Natural killer cell (primary cell): ENCODE measurements around the gene TIAM1. TPM values are rescaled to one million over a fixed set of nuclear protein-coding genes. Genes with fewer than 3 reads are reported as not detected.

Experiments used
- ATAC-seq, 3 donors: fragments of 150-1000 bp in 2 of 3; fragments of 200-7000 bp in 1 of 3; cut with Tn5 transposase; 1 replicate in 1 of 3; 2 replicates in 2 of 3; pipeline ENCODE4 v1.10.0; 2021; ENCODE audit warnings: mild to moderate bottlenecking in 2 of 3, moderate library complexity in 2 of 3
- DNase-seq, 2 donors: peaks; one replicate each; pipeline versions ENCODE4 v3.0.0 to v3.0.0-alpha.2; 2013 to 2021; ENCODE audit warnings: mixed read lengths in 1 of 2
- H3K27ac ChIP-seq: one replicate; pipeline ENCODE4 v1.5.1; 2013; ENCODE audit warnings: mild to moderate bottlenecking, low read length
- H3K27me3 ChIP-seq: one replicate; pipeline ENCODE4 v1.6.1; 2013; ENCODE audit warnings: low read length; ENCODE audit not compliant: control insufficient read depth, insufficient read depth
- H3K36me3 ChIP-seq: one replicate; pipeline ENCODE4 v1.6.1; 2013; ENCODE audit warnings: low read length; ENCODE audit not compliant: control insufficient read depth, insufficient read depth
- H3K4me1 ChIP-seq: one replicate; pipeline ENCODE4 v1.6.1; 2013; ENCODE audit warnings: low read length; ENCODE audit not compliant: control insufficient read depth, insufficient read depth
- H3K4me3 ChIP-seq: one replicate; pipeline ENCODE4 v1.5.1; 2013; ENCODE audit warnings: low read length
- H3K9me3 ChIP-seq: one replicate; pipeline ENCODE4 v1.6.1; 2013; ENCODE audit warnings: low read length; ENCODE audit not compliant: control insufficient read depth, insufficient read depth
- H3K27ac Mint-ChIP-seq, 2 donors: one replicate each; pipeline ENCODE4 v1.8.0; 2022; ENCODE audit warnings: mild to moderate bottlenecking in 2 of 2, mixed read lengths in 2 of 2, moderate library complexity in 1 of 2
- H3K27me3 Mint-ChIP-seq, 2 donors: one replicate each; pipeline ENCODE4 v1.8.0; 2022; ENCODE audit warnings: low read depth in 2 of 2, mixed read lengths in 2 of 2
- H3K36me3 Mint-ChIP-seq: one replicate; pipeline ENCODE4 v1.8.0; 2022; ENCODE audit warnings: mixed read lengths
- H3K4me1 Mint-ChIP-seq, 2 donors: one replicate each; pipeline ENCODE4 v1.8.0; 2022; ENCODE audit warnings: mixed read lengths in 2 of 2
- H3K4me3 Mint-ChIP-seq: one replicate; pipeline ENCODE4 v1.8.0; 2022; ENCODE audit warnings: mild to moderate bottlenecking, moderate library complexity, mixed read lengths
- H3K9me3 Mint-ChIP-seq, 2 donors: one replicate each; pipeline ENCODE4 v1.8.0; 2022; ENCODE audit warnings: mixed read lengths in 2 of 2
- CTCF ChIP-seq: fragments of 200-600 bp; IDR thresholded peaks from one replicate; pipeline ENCODE4 v1.8.0; 2022; ENCODE audit warnings: antibody characterized with exemption
- WGBS: methylation state at CpG from one replicate; pipeline ENCODE4 v1.1.7; 2013; ENCODE audit warnings: missing lambda C conversion rate; ENCODE audit not compliant: insufficient coverage; 5-methylcytosine and 5-hydroxymethylcytosine counted together
- intact Hi-C: fragments of 100-400 bp; cut with micrococcal nuclease; formaldehyde crosslinking; loops from one replicate; pipeline ENCODE4 v1.14.2; 2022
- total RNA-seq, 4 donors: library from RNA; stranded (reverse); fragments of 120-200 nt in 1 of 4; gene quantifications; one replicate each; pipeline versions ENCODE4 v1.2.3 to v1.2.4, GENCODE V29; 2013 to 2022

TIAM1 gene
- total RNA-seq, 3 donors from 2014 or later (not counting 1 experiment from before 2014, with no cell fraction given): 19.1 to 32.3 (median 19.4) TPM

- H3K9me3 ChIP-seq: no peaks in the 10 kb centered on the region
- H3K4me3 Mint-ChIP-seq: no peak overlapping the region
- intact Hi-C loops: no loop called here
- H3K27ac Mint-ChIP-seq: no peak overlapping the region
- H3K27me3 Mint-ChIP-seq: peaks cover 0 to 2% of the 10 kb centered on the region in 2 donors
- no peak overlapping the region for H3K4me3 ChIP-seq
- no peaks in the 10 kb centered on the region for H3K4me1 Mint-ChIP-seq
- no peak for TF ChIP-seq CTCF
- ATAC-seq (no peak), DNase-seq (no peak)
- H3K36me3 Mint-ChIP-seq: no peaks in the 10 kb centered on the region
- no peaks in the 10 kb centered on the region for H3K36me3 ChIP-seq
- WGBS: 86% methylated on average over 9 of the region's 9 CpGs
- no peaks in the 10 kb centered on the region for H3K9me3 Mint-ChIP-seq
- no peak overlapping the region for H3K27ac ChIP-seq
- no peaks in the 10 kb centered on the region for H3K27me3 ChIP-seq
- H3K4me1 ChIP-seq: no peaks in the 10 kb centered on the region
Observed at GRCh38 chr21:31316488-31317169, 27.4 kb downstream of the TIAM1 start.

GRCh38 chr21:31316072-31316471, 28.0 kb downstream of the TIAM1 start:
- no peaks in the 10 kb centered on the region for H3K36me3 ChIP-seq
- no peaks in the 10 kb centered on the region for H3K9me3 Mint-ChIP-seq
- H3K9me3 ChIP-seq: no peaks in the 10 kb centered on the region
- H3K4me3 ChIP-seq: no peak overlapping the region
- no peak for TF ChIP-seq CTCF
- no peak overlapping the region for H3K27ac ChIP-seq
- H3K4me1 ChIP-seq: no peaks in the 10 kb centered on the region
- no peaks in the 10 kb centered on the region for H3K4me1 Mint-ChIP-seq
- 81% methylated on average over 3 of the region's 3 CpGs for WGBS
- H3K27me3 ChIP-seq: no peaks in the 10 kb centered on the region
- ATAC-seq (no peak), DNase-seq (no peak)
- intact Hi-C loops: no loop called here
- H3K4me3 Mint-ChIP-seq: no peak overlapping the region
- peaks cover 0 to 2% of the 10 kb centered on the region in 2 donors for H3K27me3 Mint-ChIP-seq
- no peaks in the 10 kb centered on the region for H3K36me3 Mint-ChIP-seq
- no peak overlapping the region for H3K27ac Mint-ChIP-seq

- H3K27ac Mint-ChIP-seq: no peak overlapping the region
- Histone ChIP-seq H3K27me3 (no peaks in the 10 kb centered on the region), H3K27ac (no peak overlapping the region), H3K4me3 (no peak overlapping the region), H3K4me1 (no peaks in the 10 kb centered on the region), H3K9me3 (no peaks in the 10 kb centered on the region), H3K36me3 (no peaks in the 10 kb centered on the region)
- intact Hi-C loops: no loop called here
- no peak for DNase-seq
- 92% methylated on average over 7 of the region's 7 CpGs for WGBS
- H3K4me1 Mint-ChIP-seq: no peaks in the 10 kb centered on the region
- H3K36me3 Mint-ChIP-seq: no peaks in the 10 kb centered on the region
- TF ChIP-seq CTCF: no peak
- H3K9me3 Mint-ChIP-seq: no peaks in the 10 kb centered on the region
- no peak for ATAC-seq
- no peak overlapping the region for H3K4me3 Mint-ChIP-seq
- H3K27me3 Mint-ChIP-seq: peaks cover 0 to 2% of the 10 kb centered on the region in 2 donors
Observed at GRCh38 chr21:31310750-31311149, 33.3 kb downstream of the TIAM1 start.

GRCh38 chr21:31308584-31308983, 35.5 kb downstream of the TIAM1 start:
- Histone ChIP-seq H3K36me3 (no peaks in the 10 kb centered on the region), H3K4me1 (no peaks in the 10 kb centered on the region), H3K27me3 (no peaks in the 10 kb centered on the region), H3K27ac (no peak overlapping the region), H3K4me3 (no peak overlapping the region), H3K9me3 (no peaks in the 10 kb centered on the region)
- Mint-ChIP-seq H3K27ac (no peak overlapping the region), H3K27me3 (peaks cover 0 to 2% of the 10 kb centered on the region in 2 donors), H3K9me3 (no peaks in the 10 kb centered on the region), H3K4me3 (no peak overlapping the region), H3K4me1 (no peaks in the 10 kb centered on the region), H3K36me3 (no peaks in the 10 kb centered on the region)
- DNase-seq: no peak
- 93% methylated on average over 7 of the region's 7 CpGs for WGBS
- no peak for TF ChIP-seq CTCF
- ATAC-seq: no peak
- intact Hi-C loops: loop anchor here (10.0 kb wide), 1 partner anchor 66 kb away; no protein-coding TSS in a partner anchor
